ENCODE results near the gene LLGL2.
"Not testable (repeated sequence)": the region's sequence is repeated elsewhere in the genome, so short reads cannot be mapped to it uniquely, and the experiment has no call there.

The LLGL2 gene

DNA sequence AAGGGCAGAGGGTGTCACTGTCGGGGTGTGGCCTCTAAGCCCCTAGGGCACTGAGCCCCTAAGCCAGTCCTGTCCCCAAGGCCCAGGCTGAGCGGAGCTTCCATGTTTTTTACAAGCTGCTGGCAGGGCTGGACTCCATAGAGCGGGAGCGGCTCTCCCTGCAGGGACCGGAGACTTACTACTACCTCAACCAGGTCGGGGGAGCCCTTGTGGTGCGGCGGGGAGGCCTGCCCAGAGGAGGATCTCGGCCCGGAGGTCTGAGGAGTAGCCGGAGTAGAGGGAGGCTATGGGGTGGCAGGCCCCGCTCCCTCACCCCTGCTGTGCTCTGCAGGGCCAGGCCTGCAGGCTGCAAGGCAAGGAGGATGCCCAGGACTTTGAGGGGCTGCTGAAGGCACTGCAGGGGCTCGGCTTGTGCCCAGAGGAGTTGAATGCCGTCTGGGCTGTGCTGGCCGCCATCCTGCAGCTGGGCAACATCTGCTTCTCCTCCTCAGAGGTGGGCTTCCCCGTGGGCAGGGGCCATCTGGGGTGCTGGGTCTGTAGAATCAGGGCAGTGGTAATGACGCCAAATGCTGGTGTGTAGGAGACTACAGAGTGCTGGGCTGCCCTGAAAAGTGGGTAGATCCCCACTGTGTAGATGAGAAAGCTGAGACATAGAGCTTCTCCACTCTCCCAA is 67.0 kb downstream of the LLGL2 start:
- DNase-seq: no peak

- not testable (repeated sequence) for DNase-seq
Measured at GRCh38 chr17:75593430-75593829, 67.9 kb downstream of the LLGL2 start.

DNA sequence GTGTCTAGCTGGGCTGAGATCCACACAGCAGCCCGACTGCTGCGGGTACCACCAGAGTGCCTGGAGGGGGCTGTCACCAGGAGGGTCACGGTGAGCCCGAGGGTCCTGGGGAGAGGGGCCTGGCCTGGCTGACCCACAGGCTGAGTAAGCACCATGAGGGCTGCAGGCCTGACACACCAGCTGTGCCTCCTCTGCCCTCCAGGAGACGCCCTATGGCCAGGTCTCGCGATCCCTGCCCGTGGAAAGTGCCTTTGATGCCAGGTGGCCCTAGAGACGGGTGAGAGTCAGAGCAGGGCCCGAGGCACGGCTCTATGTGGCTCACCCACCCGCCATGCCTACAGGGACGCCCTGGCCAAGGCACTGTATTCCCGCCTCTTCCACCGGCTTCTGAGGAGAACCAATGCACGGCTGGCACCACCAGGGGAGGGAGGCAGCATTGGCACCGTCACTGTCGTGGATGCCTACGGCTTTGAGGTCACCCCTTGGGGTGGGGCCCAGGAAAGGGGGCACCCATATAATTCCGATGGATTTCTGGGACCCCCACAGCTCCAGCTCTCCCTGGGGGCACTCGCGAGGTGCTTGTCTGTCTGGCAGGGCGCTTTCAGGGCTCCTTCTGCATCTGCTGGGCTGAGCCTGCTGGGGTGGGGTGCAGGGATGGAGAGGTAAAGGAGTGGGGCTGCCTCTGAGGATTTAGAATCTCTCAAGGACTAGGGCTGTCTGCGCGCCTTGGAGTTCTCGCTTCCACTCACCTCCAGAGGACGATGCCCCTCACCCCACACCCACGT is 69.2 kb downstream of the LLGL2 start:
- no peak for DNase-seq

- no peak for DNase-seq
Measured at GRCh38 chr17:75595284-75595919, 69.9 kb downstream of the LLGL2 start.

DNA sequence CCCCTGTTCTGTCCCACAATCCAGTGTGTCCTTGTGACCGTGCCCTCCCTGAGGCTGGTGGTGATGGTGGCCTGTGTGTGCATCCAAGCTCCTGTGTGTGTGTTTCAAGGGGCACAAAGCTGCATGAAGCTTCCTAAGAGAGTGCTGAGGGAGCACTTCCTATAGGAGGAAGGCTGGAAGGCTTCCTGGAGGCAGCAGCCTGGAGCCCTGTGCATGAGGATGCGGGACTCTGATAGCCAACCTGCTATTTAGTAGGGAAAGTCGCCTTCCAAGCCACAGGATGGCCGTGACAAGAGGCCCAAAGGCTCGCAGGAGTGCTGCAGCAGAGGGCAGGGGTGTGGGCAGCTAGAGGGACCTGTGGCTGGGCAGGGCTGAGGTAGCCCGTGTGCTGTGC is 70.4 kb downstream of the LLGL2 start:
- DNase-seq: no peak

DNA sequence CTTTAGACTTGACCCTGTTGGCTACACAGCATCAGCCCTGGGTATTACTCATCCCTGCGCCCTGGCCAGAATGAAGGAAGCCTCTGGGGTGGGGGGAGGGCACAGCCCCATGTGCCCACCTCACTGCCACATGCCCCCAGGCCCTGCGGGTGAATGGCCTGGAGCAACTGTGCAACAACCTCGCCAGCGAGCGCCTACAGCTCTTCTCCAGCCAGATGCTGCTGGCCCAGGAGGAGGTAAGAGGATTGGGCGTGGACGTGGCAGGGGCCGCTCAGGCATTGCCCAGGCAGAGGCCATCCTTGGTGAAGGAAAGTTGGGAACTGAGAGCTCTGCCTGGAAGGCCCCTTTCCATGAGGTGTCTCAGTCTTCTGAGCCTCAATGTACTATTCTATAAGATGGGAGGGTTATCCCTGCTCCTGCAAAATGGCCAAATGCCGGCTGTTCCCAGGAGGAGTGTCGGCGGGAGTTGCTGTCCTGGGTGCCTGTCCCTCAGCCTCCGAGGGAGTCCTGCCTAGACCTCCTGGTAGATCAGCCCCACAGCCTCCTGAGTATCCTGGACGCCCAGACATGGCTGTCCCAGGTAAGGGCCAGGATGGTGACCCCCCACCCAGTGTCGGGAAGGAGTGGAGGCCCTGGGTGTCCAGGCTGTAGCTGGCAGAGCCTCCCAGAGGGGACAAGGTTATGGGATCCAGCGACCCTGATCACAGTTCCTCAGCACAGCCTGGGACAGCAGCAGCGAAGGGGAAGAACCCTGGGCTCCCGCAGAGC is 71.0 kb downstream of the LLGL2 start:
- no peak for DNase-seq

- no peak for DNase-seq
Measured at GRCh38 chr17:75601057-75601987, 75.8 kb downstream of the LLGL2 start.

DNA sequence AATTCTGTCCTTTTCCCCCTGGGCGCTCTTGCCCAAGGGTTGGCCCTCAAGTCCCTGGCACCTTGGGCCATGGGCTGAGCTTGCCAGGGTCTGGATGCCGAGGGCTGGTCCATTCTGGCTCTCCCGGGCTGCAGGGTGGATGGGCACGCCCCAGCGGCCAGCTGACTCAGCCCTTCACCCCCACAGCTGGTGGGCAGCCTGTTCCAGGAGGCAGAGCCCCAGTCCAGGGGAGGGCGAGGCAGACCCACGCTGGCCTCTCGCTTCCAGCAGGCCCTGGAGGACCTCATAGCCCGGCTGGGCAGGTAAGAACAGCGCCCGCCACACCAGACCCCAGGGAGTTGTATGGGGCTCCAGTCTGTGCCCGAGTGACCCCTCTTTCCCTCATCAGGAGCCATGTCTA is 77.1 kb downstream of the LLGL2 start:
- DNase-seq: no peak

GRCh38 chr17:75603123-75603522 is 77.6 kb downstream of the LLGL2 start:
- DNase-seq: no peak

DNA sequence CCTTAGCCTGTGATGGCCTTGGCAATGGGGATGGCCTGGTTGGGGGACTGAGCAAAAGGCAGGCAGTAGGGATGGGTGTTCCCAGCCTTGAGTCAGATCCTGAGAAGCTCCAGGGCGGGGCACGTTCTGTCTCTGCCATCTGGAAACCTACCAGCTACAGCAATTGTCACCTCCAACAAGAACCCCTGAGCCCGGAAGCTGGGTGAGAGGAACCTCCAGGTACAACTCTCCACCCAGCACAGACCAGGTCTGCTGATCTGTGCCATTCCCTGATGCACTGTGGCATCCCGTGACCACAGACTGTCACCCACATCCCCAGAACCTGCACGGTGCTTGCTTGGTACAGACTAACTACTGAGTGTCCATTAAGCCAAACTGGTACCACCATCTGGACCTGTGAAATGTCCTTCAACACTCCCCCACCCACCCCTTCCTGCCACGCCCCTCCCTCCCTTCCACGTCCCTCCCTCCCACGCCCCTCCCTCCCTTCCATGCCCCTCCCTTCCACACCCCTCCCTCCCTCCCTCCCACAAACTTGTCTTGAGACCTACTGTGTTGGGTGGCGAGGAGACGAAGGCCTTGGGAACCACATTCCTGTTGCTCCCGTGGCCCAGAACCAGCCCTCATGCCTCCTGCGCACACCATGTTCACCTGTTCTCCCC is 78.7 kb downstream of the LLGL2 start:
- no peak for DNase-seq

DNA sequence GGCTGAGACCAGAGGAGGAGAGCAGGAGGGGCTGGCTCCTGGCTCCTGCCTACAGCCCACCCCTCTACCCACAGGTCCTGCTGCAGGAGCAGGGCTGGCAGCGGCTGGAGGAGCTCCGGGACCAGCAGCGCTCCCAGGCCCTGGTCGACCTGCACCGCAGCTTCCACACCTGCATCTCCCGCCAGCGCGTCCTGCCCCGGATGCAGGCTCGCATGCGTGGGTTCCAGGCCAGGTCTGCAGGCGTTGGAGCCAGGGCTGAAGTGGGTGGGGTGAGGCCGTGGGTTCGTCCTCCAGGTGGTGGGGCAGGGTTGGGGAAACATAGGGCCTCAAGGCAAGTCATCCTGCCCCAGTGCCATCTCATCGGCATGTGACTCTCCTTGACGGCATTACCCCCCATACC is 80.3 kb downstream of the LLGL2 start:
- no peak for DNase-seq

DNA sequence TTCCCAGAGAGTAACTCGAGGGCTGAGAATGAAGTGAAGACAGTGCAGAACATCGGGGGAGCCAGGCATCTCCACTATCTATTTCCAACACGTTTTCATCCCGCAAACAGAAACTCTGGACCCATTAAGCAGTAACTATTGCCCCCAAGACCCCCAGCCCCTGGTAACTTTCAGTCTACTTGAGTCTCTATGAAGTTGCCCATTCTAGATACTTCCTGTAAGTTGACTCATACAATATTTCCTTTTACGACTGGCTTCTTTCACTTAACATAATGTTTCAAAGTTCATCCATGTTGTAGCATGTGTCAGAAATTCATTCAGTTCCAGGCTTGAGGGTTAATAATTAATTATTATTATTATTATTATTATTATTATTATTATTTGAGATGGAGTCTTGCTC is 81.6 kb downstream of the LLGL2 start:
- DNase-seq: no peak

DNA sequence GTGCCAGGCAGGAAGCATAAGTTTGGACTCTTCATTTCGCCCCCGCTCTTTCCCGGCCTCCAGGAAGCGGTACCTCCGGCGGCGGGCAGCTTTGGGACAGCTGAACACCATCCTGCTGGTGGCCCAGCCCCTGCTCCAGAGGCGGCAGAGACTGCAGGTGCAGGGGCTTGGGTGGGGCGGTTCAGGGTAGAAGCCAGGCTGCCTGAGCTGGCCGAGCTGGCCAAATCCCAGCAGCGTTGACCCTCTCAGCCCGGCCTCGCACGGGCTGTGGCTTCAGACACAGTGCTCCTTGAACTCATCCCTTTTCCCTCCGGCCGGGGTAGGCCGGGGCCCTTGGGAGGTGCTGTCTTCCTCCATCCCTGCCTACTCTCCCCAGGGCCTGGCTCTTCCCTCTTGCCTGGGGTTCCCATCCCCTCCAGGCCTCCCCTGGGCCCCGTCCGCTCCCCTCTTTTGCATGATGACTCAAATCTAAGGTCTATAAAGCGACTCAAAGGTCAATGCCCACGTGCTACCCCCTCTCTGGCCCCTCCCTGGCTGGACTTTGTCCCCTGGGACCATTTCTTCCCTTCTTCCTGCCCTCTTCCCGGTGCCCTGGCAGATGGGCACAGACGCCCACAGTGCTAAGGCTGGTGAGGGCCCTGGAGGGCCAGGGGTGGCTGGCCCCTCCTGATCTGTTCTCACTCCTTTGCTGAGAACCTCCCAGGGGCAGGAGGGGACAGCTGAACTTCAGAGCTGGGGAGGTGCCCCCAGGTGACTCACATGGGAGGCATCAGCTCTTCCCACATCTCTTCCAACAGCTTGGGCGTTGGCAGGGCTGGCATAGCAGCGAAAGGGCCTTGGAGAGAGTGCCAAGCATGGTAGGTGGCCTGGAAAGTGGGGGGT is 84.8 kb downstream of the LLGL2 start:
- DNase-seq: no peak

DNA sequence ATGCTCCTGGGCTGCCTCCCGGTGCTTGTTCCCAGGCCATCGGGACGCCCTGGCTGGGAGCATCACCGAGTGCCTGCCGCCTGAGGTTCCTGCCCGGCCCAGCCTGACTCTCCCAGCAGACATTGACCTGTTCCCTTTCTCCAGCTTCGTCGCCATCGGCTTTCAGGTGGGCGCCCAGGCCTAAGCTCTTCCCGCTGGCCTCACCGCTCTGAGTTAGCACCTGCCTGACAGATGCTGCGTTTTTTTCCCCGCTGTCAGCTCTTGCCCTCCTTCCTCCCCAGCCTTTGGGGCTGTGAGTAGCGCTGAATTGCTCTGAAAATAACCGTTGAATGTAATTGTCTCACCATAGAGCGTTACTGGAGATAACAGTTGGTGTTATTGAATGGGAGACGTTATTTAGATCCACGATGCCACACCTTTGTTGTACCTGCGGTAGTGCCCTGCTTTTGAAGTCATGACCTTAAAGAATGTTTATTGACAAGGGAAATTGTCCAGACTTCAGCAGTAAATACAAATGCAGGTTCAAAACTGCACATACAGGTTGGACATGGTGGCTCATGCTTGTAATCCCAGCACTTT is 86.4 kb downstream of the LLGL2 start:
- no peak for DNase-seq

DNA sequence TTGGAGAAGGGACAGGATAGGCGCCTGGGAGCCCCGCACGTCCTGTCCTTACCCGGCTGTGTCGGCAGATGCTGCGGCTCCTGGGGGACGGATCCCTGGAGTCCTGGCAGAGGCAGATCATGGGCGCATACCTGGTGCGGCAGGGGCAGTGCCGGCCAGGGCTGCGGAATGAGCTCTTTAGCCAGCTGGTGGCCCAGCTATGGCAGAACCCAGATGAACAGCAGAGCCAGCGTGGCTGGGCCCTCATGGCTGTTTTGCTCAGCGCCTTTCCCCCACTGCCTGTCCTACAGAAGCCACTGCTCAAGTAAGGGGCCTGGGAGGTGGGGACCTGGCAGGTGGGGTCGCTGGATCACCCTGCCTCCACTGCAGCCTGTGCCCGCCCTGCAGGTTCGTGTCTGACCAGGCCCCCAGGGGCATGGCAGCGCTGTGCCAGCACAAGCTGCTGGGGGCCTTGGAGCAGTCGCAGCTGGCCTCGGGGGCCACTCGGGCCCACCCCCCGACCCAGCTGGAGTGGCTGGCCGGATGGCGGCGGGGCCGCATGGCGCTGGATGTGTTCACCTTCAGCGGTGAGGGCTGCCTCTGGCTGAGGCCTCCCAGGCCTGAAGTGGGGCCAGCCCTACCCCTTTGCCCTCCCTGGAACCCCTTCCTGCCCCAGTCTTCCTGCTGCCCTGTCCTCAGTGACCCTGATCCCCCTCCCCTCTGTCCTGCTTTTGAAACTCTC is 87.6 kb downstream of the LLGL2 start:
- no peak for DNase-seq

DNA sequence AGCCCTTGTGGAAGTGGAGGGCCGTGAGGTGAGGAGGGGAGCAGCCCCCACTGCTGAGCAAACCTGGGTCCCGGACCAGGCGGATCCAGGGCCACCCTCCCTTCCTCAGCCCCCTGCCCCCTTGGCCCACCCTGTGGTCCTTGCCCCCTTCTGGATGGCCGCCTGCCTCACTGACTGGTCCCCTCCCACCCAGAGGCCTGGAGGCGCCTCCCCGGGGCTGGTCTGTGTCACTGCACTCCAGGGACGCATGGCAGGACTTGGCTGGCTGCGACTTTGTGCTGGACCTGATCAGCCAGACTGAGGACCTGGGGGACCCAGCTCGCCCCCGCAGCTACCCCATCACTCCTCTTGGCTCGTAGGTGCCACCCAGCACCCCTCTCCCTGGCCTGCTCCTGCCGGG is 88.5 kb downstream of the LLGL2 start:
- DNase-seq: no peak

DNA sequence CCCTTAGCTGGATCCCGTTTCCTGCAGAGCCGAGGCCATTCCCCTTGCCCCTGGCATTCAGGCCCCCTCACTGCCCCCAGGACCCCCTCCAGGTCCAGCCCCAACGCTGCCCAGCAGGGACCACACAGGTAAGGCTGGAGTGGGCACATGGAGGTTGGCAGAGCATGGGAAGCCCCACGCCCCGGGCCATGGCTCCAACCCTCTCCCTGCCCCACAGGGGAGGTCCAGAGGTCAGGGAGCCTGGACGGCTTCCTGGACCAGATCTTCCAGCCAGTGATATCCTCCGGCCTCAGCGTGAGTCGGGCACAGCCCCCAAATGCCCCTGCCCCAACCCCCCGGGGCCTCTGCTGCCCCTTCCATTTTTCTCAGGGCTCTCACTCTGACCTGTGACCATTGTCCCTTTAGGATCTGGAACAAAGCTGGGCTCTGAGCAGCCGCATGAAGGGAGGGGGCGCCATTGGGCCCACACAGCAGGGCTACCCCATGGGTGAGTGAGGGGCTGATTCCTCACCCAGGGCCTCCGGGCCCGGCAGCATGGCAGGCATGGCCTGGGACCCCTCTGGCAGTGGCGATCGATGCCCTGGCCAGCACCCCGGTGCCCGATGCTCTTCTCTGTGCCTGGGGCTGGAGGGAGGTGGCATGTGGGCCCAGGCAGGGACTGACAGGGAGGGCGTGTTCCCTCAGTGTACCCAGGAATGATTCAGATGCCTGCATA is 89.2 kb downstream of the LLGL2 start:
- DNase-seq: no peak

GRCh38 chr17:75615301-75615700 is 89.8 kb downstream of the LLGL2 start:
- no peak for DNase-seq

Data from NCI-H524 treated with DMSO at 0.1 percent for 48 hours (cell line).